H9 (cell line): ENCODE results near the gene TMEM245. TPM values are rescaled to one million over a fixed set of nuclear protein-coding genes. Genes with fewer than 3 reads are reported as not detected.
"Not testable (repeated sequence)": the region's sequence is repeated elsewhere in the genome, so short reads cannot be mapped to it uniquely, and the experiment has no call there.

ENCODE experiments used
- DNase-seq: peaks from one replicate; pipeline ENCODE4 v3.0.0-alpha.2; 2017
- H2AFZ ChIP-seq: one replicate; pipeline ENCODE4 v1.6.1; 2013; ENCODE audit warnings: mild to moderate bottlenecking, low read length, control low read depth, moderate library complexity
- H2AK5ac ChIP-seq: 2 replicates; pipeline ENCODE4 v1.6.1; 2013; ENCODE audit warnings: low read length, control low read depth, mixed read lengths; ENCODE audit not compliant: insufficient read length
- H2BK120ac ChIP-seq: one replicate; pipeline ENCODE4 v1.6.1; 2013; ENCODE audit warnings: low read depth, mild to moderate bottlenecking, low read length, control low read depth, inconsistent platforms; ENCODE audit not compliant: poor library complexity, severe bottlenecking
- H2BK12ac ChIP-seq: 2 replicates; pipeline ENCODE4 v1.6.1; 2013; ENCODE audit warnings: low read length, control low read depth, mixed read lengths, low read depth; ENCODE audit not compliant: insufficient read length
- H2BK15ac ChIP-seq: 2 replicates; pipeline ENCODE4 v1.6.1; 2013; ENCODE audit warnings: low read depth, low read length, control low read depth
- H2BK20ac ChIP-seq: one replicate; pipeline ENCODE4 v1.6.1; 2013; ENCODE audit warnings: low read depth, mild to moderate bottlenecking, low read length, control low read depth, inconsistent platforms; ENCODE audit not compliant: poor library complexity, severe bottlenecking
- H2BK5ac ChIP-seq: 2 replicates; pipeline ENCODE4 v1.6.1; 2013; ENCODE audit warnings: low read length, control low read depth, mixed read lengths; ENCODE audit not compliant: insufficient read length
- H3K14ac ChIP-seq: 2 replicates; pipeline ENCODE4 v1.6.1; 2013; ENCODE audit warnings: low read length, control low read depth; ENCODE audit not compliant: insufficient read depth
- H3K18ac ChIP-seq: 2 replicates; pipeline ENCODE4 v1.6.1; 2013; ENCODE audit warnings: low read depth, mild to moderate bottlenecking, mixed read lengths, low read length, control low read depth; ENCODE audit not compliant: insufficient read length
- H3K23ac ChIP-seq: 2 replicates; pipeline ENCODE4 v1.6.1; 2013; ENCODE audit warnings: low read length, control low read depth, mixed read lengths, low read depth; ENCODE audit not compliant: insufficient read length
- H3K23me2 ChIP-seq: 2 replicates; pipeline ENCODE4 v1.6.1; 2013; ENCODE audit warnings: low read depth, mild to moderate bottlenecking, mixed read lengths, low read length, control low read depth; ENCODE audit not compliant: insufficient read length, poor library complexity, severe bottlenecking
- H3K27ac ChIP-seq: 2 replicates; pipeline ENCODE4 v1.5.1; 2013; ENCODE audit warnings: low read length, control low read depth, mixed read lengths, low read depth; ENCODE audit not compliant: insufficient read length
- H3K27me3 ChIP-seq: 2 replicates; pipeline ENCODE4 v1.6.1; 2013; ENCODE audit warnings: low read length, control low read depth, inconsistent platforms; ENCODE audit not compliant: insufficient read depth
- H3K4ac ChIP-seq: 2 replicates; pipeline ENCODE4 v1.6.1; 2013; ENCODE audit warnings: low read depth, mild to moderate bottlenecking, control low read depth, inconsistent platforms, low read length, moderate library complexity
- H3K4me1 ChIP-seq: 2 replicates; pipeline ENCODE4 v1.6.1; 2013; ENCODE audit warnings: low read length, control low read depth, inconsistent platforms; ENCODE audit not compliant: insufficient read depth
- H3K4me2 ChIP-seq: 2 replicates; pipeline ENCODE4 v1.6.1; 2013; ENCODE audit warnings: low read length, control low read depth, mixed read lengths; ENCODE audit not compliant: insufficient read length, insufficient read depth
- H3K56ac ChIP-seq: 2 replicates; pipeline ENCODE4 v1.6.1; 2013; ENCODE audit warnings: low read depth, mild to moderate bottlenecking, mixed read lengths, low read length, control low read depth; ENCODE audit not compliant: insufficient read length
- H3K79me1 ChIP-seq: 2 replicates; pipeline ENCODE4 v1.6.1; 2013; ENCODE audit warnings: low read depth, mild to moderate bottlenecking, moderate library complexity, low read length, control low read depth, inconsistent platforms; ENCODE audit not compliant: insufficient read depth, poor library complexity, severe bottlenecking
- H3K79me2 ChIP-seq: 2 replicates; pipeline ENCODE4 v1.6.1; 2013; ENCODE audit warnings: low read length, control low read depth, inconsistent platforms; ENCODE audit not compliant: insufficient read depth
- H3K9ac ChIP-seq: 2 replicates; pipeline ENCODE4 v1.6.1; 2013; ENCODE audit warnings: low read length, control low read depth, mixed read lengths; ENCODE audit not compliant: insufficient read length; ENCODE audit errors: extremely low read depth
- H3K9me3 ChIP-seq: one replicate; pipeline ENCODE4 v1.6.1; 2013; ENCODE audit warnings: low read depth, low read length, inconsistent platforms; ENCODE audit not compliant: control insufficient read depth
- H3T11ph ChIP-seq: one replicate; pipeline ENCODE4 v1.6.1; 2013; ENCODE audit warnings: mild to moderate bottlenecking, low read length, control low read depth, inconsistent platforms
- H4K20me1 ChIP-seq: one replicate; pipeline ENCODE4 v1.6.1; 2013; ENCODE audit not compliant: control insufficient read depth, insufficient read length, insufficient read depth
- H4K5ac ChIP-seq: 2 replicates; pipeline ENCODE4 v1.6.1; 2013; ENCODE audit warnings: low read depth, mild to moderate bottlenecking, mixed read lengths, low read length, control low read depth; ENCODE audit not compliant: insufficient read length
- H4K8ac ChIP-seq: replicated peaks from 2 replicates; pipeline ENCODE4 v1.6.1; 2013; ENCODE audit warnings: low read length, control low read depth, mixed read lengths, low read depth; ENCODE audit not compliant: insufficient read length
- H4K91ac ChIP-seq: 2 replicates; pipeline ENCODE4 v1.6.1; 2013; ENCODE audit warnings: low read depth, mild to moderate bottlenecking, moderate library complexity, mixed read lengths, low read length, control low read depth; ENCODE audit not compliant: insufficient read length
- H3K27ac Mint-ChIP-seq, 3 experiments: 2 replicates in 2 of 3; 3 replicates in 1 of 3; pipeline ENCODE4 v1.8.0; 2020 to 2021; ENCODE audit warnings: mixed read lengths in 3 of 3, mild to moderate bottlenecking in 1 of 3, moderate library complexity in 1 of 3
- H3K27me3 Mint-ChIP-seq: 2 replicates; pipeline ENCODE4 v1.8.0; 2021; ENCODE audit warnings: low read depth, mild to moderate bottlenecking, moderate library complexity, mixed read lengths
- H3K36me3 Mint-ChIP-seq, 3 experiments: 2 replicates in 2 of 3; 3 replicates in 1 of 3; pipeline ENCODE4 v1.8.0; 2020 to 2021; ENCODE audit warnings: low read depth in 3 of 3, mixed read lengths in 3 of 3; ENCODE audit not compliant: insufficient read depth in 1 of 3
- H3K4me1 Mint-ChIP-seq, 2 experiments: 2 replicates each; pipeline ENCODE4 v1.8.0; 2020; ENCODE audit warnings: mixed read lengths in 2 of 2
- H3K4me3 Mint-ChIP-seq, 2 experiments: 2 replicates in 1 of 2; 3 replicates in 1 of 2; pipeline ENCODE4 v1.8.0; 2020 to 2021; ENCODE audit warnings: mild to moderate bottlenecking in 2 of 2, mixed read lengths in 2 of 2, moderate library complexity in 1 of 2
- H3K9me3 Mint-ChIP-seq, 2 experiments: 2 replicates in 1 of 2; 3 replicates in 1 of 2; pipeline ENCODE4 v1.8.0; 2020; ENCODE audit warnings: mild to moderate bottlenecking in 2 of 2, mixed read lengths in 2 of 2, moderate library complexity in 1 of 2
- CTCF ChIP-seq: fragments of 200-600 bp; sonication (generic); conservative IDR thresholded peaks from 3 replicates; pipeline ENCODE4 v1.8.0; 2021; ENCODE audit warnings: antibody characterized with exemption, mild to moderate bottlenecking
- WGBS: extraction: QIAGEN DNeasy Blood & Tissue Kit; methylation state at CpG from one replicate; pipeline ENCODE4 v1.1.7; 2013; ENCODE audit warnings: missing lambda C conversion rate, low lambda C conversion rate, mixed read lengths; ENCODE audit not compliant: insufficient read length; ENCODE audit errors: extremely low coverage; 5-methylcytosine and 5-hydroxymethylcytosine counted together
- total RNA-seq: library from RNA; stranded (reverse); gene quantifications from 2 replicates; pipeline ENCODE4 v1.2.1, GENCODE V29; 2021

TMEM245 gene
- total RNA-seq, 1 experiment from 2014 or later: 37.9 TPM

DNA sequence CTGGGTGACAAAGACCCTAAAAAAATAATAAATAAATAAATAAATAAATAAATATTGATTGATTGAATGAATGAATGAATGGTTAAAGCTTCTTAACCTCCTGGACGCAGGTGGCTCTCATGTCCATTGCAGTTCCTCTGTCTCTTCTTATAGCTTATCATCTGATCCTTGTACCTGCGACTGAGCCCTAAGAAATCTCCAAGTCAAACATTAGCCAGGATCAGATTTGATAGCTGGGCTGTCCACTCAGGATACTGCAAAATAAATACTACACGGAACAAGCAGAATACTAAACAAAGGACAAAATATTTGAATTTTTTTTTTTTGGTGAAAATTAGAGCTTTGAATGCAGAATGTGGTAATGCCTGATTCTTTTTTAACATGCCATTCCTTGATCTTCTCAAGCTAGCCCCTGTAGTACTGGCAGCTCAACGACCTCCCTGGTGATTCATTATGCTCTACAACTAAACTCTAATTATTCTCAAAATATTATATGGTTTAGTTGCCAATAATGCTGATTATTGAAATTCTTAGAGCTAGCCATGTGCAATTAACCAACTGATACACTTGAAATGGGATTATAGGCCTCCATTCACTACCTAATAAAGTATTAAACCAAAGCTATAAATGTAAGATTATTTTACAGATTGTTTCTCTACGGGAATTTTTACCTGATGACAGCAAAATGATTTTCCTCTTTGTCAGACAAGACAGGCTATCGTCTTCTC, 9.9 kb upstream of the TMEM245 start:
- Histone ChIP-seq H3K4me2 (no peak overlapping the region), H2BK15ac (no peak overlapping the region), H3K23me2 (no peaks in the 10 kb centered on the region), H3K23ac (no peak overlapping the region), H2BK20ac (no peak overlapping the region), H3K18ac (no peak overlapping the region), H3K4ac (no peak overlapping the region), H2BK120ac (no peak overlapping the region), H4K5ac (no peak overlapping the region), H3K27me3 (no peaks in the 10 kb centered on the region), H3K79me2 (no peaks in the 10 kb centered on the region), H4K8ac (no peak overlapping the region), H2BK5ac (no peak overlapping the region), H3K9me3 (no peaks in the 10 kb centered on the region), H3K79me1 (no peaks in the 10 kb centered on the region), H3K14ac (no peak overlapping the region), H4K20me1 (no peaks in the 10 kb centered on the region), H3T11ph (no peak overlapping the region), H4K91ac (no peak overlapping the region), H2AFZ (no peak overlapping the region), H3K4me1 (no peaks in the 10 kb centered on the region), H3K27ac (no peak overlapping the region), H3K9ac (no peak overlapping the region), H2AK5ac (no peak overlapping the region), H3K56ac (no peak overlapping the region), H2BK12ac (no peak overlapping the region)
- Mint-ChIP-seq H3K9me3 (no peaks in the 10 kb centered on the region), H3K4me3 (no peak overlapping the region), H3K27me3 (no peaks in the 10 kb centered on the region), H3K4me1 (no peaks in the 10 kb centered on the region), H3K36me3 (no peaks in the 10 kb centered on the region), H3K27ac (no peak overlapping the region)
- no peak for DNase-seq
- WGBS: no CpG with 5 or more reads among the region's 6 CpGs
- no peak for TF ChIP-seq CTCF

DNA sequence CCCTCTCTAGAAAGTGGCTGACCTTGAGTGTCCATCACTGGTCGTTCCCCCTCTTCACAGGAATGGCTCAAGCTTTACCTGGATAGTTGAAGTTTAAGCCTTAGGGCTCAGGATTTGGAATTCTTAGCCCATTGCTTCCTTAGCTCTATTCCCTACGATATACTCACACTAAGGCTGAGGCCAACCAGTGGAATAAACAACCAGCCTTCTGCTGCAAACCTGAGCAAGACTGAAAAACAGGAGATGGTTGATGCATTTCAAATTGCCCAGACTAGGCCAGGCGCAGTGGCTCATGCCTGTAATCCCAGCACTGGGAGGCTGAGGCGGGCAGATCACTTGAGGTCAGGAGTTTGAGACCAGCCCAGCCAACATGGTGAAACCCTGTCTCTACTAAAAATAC, 6.9 kb upstream of the TMEM245 start:
- not testable (repeated sequence) for H3K14ac ChIP-seq, H3K27me3 ChIP-seq, H4K91ac ChIP-seq, H3K36me3 Mint-ChIP-seq, H2BK5ac ChIP-seq, H3K4me1 Mint-ChIP-seq, H2BK15ac ChIP-seq, H3T11ph ChIP-seq, H2BK12ac ChIP-seq, H3K4ac ChIP-seq, H3K4me2 ChIP-seq, H3K9me3 ChIP-seq, H2AK5ac ChIP-seq, H3K23me2 ChIP-seq, H3K27ac Mint-ChIP-seq, H3K4me1 ChIP-seq, H4K20me1 ChIP-seq, DNase-seq, H3K27ac ChIP-seq, H3K79me1 ChIP-seq, H2AFZ ChIP-seq, H2BK120ac ChIP-seq, H3K9ac ChIP-seq, H4K5ac ChIP-seq, H3K79me2 ChIP-seq, H3K27me3 Mint-ChIP-seq, H3K18ac ChIP-seq, H3K9me3 Mint-ChIP-seq, H3K23ac ChIP-seq, H3K4me3 Mint-ChIP-seq, H3K56ac ChIP-seq, H2BK20ac ChIP-seq, H4K8ac ChIP-seq
- no CpG with 5 or more reads among the region's 4 CpGs for WGBS
